ENCODE data around the gene VWCE.

GRCh38 chr11:61295596-61295926 lies 445 bp upstream of the VWCE start:
- no peak for TF ChIP-seq CTCF (IDR thresholded peaks at IDR 0.05)
- TF ChIP-seq POLR2A (IDR thresholded peaks at IDR 0.05; ENCODE audit: low read depth), result no peak
- TF ChIP-seq POLR2AphosphoS5 (IDR thresholded peaks at IDR 0.05), result no peak

Data from esophagus muscularis mucosa (tissue), 3 donors.